GM19438 (cell line): ENCODE results near the gene SYT2.
A peak's percentile ranks its signal among the peaks of the same experiment; 100 is the strongest.
"Not testable (repeated sequence)": the region's sequence is repeated elsewhere in the genome, so short reads cannot be mapped to it uniquely, and the experiment has no call there.

ENCODE experiments used
- ATAC-seq: cut with Tn5 transposase; IDR thresholded peaks from one replicate; pipeline ENCODE4 v1.9.1; 2021; ENCODE audit warnings: low read depth; ENCODE audit not compliant: unreplicated experiment

The SYT2 gene

DNA sequence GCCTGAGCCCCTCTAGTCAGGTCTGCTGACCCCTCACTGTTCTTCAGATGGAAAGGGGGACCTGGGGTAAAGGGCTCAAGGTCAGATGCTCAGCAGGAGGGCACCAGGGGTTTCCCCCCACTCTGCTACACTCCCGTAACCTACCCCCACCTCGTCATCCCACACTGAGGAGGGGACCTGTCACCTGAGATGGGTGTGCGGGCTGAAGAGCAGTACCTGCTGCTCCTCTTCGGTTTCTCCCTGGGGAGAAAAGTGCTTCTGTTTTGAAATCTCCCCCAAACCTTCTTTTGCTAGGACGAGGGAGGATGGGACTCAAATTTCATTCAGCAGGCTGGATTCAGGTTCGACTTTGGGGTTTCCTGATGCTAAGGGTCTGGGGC lies 65.2 kb downstream of the SYT2 start:
- ATAC-seq = no peak

DNA sequence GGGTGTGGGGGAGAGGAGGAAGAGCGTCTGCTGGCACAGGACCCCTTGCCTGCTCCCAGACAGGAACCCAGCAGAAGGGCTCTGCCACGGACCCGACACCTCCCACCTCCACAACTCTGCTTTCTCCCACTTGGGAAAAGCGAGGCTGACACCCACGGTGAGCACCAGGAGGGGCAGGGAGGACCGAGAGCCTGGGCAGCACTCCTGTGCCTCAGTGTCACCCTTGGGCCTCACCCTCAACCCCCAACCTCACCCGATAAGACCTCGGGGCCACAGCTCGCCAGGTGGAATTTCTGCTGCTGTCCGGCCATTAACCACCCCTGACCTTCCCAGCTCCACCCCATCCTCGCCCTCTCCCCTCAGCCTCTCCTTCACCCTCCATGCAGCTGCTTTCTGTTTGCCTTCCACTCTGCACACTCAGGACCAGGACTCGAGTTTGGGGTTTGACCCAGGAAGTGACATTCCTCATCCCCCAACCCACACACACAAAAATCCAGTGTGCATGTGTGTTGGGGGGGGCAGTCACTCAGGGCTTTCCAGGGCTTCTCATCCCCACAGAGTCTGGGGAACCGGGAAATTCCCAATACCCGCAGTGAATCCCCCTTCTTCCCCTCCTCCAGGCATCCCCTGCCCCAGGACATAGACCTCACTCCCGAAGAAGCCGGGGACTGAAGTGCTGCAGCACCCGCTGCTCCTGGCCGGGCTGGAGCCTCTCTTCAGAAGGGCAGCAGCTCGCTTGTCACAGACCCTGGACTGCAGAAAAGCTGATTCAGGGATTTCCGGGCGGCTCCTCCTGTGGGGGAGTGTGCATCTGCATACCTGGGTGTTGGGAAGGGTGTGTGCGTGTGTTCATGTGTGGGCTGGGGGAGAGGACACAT lies 65.8 kb downstream of the SYT2 start:
- no peak for ATAC-seq

GRCh38 chr1:202643397-202644218 lies 66.6 kb downstream of the SYT2 start:
- ATAC-seq = no peak

GRCh38 chr1:202642619-202643291 lies 67.5 kb downstream of the SYT2 start:
- no peak for ATAC-seq

- no peak for ATAC-seq
Measured at GRCh38 chr1:202642212-202642611, 68.0 kb downstream of the SYT2 start.

- no peak for ATAC-seq
Measured at GRCh38 chr1:202639500-202639899, 70.8 kb downstream of the SYT2 start.

GRCh38 chr1:202638701-202639305 lies 71.5 kb downstream of the SYT2 start:
- ATAC-seq = not testable (repeated sequence)

- no peak for ATAC-seq
Measured at GRCh38 chr1:202638019-202638700, 72.1 kb downstream of the SYT2 start.

- ATAC-seq = not testable (repeated sequence)
Measured at GRCh38 chr1:202637321-202638018, 72.8 kb downstream of the SYT2 start.

- not testable (repeated sequence) for ATAC-seq
Measured at GRCh38 chr1:202636171-202636570, 74.1 kb downstream of the SYT2 start.

- no peak for ATAC-seq
Measured at GRCh38 chr1:202632241-202632640, 78.0 kb downstream of the SYT2 start.

DNA sequence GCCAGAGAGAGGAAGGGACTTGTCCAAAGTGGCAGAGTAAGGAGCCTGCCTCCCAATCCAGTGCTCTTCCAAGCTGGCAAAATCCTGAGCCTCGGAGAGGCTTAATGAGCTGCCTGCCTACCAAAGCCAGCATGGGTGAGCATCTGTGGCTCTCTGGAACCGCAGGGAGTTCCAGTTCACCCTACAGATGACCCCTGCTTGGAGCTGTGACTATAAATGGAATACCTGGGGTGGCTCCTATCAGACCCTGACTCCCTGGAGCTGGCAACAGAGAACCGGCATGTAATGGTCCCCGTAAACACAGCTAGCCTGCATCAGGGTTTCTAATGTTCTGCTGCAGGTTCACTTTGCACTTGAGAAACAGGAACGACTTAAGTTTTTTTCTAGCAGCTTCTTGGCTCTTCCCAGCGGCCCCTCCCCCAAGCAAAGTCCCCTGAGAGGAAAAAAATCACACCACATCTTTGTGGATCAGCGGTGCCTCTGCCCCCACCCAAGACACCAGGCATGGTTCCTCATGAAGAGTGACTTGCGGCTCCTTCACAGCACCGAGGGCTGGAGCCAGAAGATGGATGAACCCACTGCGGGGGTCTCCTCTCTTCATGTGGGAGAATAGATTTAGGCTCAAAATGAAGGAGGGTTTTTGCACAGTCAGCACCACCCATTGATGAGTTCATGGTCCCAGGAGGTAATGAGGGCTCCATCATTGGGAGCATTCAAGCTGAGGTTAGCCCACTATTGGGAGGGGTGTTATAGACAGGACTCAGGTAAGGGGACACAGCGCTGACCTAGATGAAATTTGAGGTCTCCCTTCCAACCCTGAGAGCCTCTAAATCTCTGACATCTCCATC lies 79.0 kb downstream of the SYT2 start:
- ATAC-seq = no peak

DNA sequence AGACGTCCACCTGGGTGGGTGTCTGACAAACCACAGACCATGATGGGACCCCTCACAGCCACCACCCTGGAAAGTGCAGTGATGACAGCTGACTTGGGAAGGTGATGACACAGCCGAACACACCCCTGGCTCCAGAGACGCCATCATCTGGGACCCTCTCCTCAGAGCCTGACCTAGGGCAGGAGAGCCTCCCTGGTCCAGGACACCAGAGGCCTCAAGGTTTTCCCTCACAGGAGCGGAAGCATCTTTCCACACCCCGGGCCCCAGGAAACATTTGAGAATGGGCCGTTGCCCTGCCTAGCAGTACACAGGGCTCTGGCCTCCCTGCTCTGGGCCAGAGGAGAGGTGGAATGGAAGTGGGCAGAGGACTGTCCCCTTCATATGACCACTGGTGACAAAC lies 79.7 kb downstream of the SYT2 start:
- ATAC-seq = no peak

DNA sequence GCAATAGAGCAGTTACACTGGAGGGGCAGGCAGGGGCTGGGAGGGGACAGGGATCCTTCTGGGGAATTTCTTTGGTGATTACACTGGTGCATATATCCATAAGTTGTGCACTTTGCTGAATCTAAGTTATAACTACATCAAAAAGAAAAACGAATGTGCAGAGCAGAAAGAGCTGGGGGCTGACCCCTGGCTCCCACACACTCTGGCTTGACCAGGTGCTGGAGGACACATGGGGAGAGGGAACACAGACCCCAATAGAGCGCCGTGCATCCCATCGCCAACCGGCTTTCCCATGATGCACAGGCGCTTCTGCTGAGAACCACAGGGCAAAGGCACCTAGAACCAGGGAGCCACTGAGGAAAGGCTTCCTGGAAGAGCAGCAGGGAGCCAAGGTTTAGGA lies 80.2 kb downstream of the SYT2 start:
- not testable (repeated sequence) for ATAC-seq

GRCh38 chr1:202629257-202629811 lies 80.9 kb downstream of the SYT2 start:
- peak; percentile 74 for ATAC-seq

- ATAC-seq = no peak
Measured at GRCh38 chr1:202628646-202629215, 81.5 kb downstream of the SYT2 start.

- no peak for ATAC-seq
Measured at GRCh38 chr1:202627841-202628565, 82.3 kb downstream of the SYT2 start.
